NCI-H2227 treated with DMSO at 0.1 percent for 48 hours (cell line): ENCODE measurements around the gene THRA.

Experiments used
- DNase-seq: peaks from one replicate; lab custom pipeline; 2025; lab: John Stamatoyannopoulos, UW

Gene THRA, protein sequence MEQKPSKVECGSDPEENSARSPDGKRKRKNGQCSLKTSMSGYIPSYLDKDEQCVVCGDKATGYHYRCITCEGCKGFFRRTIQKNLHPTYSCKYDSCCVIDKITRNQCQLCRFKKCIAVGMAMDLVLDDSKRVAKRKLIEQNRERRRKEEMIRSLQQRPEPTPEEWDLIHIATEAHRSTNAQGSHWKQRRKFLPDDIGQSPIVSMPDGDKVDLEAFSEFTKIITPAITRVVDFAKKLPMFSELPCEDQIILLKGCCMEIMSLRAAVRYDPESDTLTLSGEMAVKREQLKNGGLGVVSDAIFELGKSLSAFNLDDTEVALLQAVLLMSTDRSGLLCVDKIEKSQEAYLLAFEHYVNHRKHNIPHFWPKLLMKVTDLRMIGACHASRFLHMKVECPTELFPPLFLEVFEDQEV

DNA sequence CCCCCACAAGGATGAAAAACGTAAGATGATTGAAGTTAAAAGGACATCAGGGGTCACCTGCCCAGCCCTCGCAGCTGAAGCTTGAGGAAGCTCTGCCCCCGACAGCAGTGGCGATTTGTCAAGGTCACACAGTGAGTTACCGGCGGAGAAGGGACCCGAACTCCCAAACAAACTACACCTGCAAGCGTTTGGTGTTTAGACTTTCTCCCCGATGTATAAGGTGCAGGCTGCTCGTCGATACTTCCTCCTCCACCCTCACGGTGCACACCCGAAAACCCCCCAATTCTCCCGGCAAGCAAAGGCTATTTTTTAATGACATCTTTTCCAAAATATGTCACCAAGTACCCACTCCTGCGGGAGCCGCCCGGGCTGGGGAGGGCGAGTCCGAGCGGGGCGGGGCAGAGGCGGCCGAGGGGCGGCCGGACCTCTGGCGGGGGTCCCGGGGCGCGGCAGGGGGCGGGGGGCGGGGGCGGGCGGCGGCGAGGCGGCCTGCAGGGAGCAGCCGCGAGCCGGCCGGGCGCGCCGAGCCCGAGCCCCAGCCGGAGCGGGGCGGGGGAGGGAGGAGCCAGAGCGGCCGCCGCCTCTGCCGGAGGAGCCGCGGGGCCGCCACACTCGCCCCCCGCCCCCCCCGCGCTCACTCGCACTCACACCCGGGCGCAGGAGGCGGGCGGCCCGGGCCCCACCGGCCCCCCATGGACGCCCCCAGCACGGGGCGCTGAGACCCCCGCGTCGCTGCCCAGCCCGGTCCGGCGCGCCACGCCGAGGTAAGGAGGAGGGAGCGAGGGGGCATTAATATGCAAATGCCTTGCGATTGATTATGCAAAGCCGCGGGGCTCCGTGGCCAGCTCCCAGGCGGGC is at the start of gene THRA:
Gene THRA, plus strand, starts transcription at position 637 of the 858 bp plus-strand sequence. CDS start 11,524 bp downstream, outside the sequence.
- no peak for DNase-seq

DNA sequence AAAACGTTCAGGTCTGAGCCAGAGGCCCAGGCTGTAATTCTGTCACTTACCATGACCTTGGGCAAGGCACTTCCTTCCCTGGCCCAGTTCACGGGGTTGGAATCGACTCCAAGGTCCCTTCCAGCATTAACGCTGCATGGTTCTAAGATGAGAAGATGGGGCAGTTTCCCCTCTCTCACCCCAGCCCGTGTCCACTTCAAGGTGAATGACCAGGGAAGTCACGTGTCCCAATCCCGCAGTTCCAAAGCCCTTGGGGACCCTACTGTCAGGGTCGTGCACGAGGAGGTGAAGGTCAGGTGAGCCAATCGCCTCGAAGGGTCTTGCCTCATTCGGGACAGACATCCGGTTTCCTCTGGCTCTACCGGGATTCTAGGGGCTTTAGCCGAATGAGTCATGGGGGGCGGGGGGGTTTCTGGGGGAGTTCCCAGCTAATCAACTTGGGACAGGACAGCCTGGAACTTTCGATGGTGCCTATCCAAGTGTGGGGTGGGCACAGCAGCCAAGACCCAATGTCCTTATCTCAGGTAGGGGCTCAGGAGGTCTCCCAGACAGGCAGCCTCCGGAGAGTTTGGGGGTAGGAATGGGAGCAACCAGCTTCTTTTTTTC is 48.3 kb upstream of the THRA start:
- no peak for DNase-seq

DNA sequence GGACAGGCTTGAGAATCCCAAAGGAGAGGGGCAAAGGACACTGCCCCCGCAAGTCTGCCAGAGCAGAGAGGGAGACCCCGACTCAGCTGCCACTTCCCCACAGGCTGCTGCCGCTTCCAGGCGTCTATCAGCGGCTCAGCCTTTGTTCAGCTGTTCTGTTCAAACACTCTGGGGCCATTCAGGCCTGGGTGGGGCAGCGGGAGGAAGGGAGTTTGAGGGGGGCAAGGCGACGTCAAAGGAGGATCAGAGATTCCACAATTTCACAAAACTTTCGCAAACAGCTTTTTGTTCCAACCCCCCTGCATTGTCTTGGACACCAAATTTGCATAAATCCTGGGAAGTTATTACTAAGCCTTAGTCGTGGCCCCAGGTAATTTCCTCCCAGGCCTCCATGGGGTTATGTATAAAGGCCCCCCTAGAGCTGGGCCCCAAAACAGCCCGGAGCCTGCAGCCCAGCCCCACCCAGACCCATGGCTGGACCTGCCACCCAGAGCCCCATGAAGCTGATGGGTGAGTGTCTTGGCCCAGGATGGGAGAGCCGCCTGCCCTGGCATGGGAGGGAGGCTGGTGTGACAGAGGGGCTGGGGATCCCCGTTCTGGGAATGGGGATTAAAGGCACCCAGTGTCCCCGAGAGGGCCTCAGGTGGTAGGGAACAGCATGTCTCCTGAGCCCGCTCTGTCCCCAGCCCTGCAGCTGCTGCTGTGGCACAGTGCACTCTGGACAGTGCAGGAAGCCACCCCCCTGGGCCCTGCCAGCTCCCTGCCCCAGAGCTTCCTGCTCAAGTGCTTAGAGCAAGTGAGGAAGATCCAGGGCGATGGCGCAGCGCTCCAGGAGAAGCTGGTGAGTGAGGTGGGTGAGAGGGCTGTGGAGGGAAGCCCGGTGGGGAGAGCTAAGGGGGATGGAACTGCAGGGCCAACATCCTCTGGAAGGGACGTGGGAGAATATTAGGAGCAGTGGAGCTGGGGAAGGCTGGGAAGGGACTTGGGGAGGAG is 47.5 kb upstream of the THRA start, which contains the start of gene CSF3:
Gene CSF3, plus strand, starts transcription at position 436 of the 993 bp plus-strand sequence. Its CDS starts 35 bp downstream, at position 471.
- DNase-seq, result no peak

DNA sequence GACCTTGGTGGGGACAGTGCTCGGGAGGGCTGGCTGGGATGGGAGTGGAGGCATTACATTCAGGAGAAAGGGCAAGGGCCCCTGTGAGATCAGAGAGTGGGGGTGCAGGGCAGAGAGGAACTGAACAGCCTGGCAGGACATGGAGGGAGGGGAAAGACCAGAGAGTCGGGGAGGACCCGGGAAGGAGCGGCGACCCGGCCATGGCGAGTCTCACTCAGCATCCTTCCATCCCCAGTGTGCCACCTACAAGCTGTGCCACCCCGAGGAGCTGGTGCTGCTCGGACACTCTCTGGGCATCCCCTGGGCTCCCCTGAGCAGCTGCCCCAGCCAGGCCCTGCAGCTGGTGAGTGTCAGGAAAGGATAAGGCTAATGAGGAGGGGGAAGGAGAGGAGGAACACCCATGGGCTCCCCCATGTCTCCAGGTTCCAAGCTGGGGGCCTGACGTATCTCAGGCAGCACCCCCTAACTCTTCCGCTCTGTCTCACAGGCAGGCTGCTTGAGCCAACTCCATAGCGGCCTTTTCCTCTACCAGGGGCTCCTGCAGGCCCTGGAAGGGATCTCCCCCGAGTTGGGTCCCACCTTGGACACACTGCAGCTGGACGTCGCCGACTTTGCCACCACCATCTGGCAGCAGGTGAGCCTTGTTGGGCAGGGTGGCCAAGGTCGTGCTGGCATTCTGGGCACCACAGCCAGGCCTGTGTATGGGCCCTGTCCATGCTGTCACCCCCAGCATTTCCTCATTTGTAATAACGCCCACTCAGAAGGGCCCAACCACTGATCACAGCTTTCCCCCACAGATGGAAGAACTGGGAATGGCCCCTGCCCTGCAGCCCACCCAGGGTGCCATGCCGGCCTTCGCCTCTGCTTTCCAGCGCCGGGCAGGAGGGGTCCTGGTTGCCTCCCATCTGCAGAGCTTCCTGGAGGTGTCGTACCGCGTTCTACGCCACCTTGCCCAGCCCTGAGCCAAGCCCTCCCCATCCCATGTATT is 46.5 kb upstream of the THRA start:
- no peak for DNase-seq

DNA sequence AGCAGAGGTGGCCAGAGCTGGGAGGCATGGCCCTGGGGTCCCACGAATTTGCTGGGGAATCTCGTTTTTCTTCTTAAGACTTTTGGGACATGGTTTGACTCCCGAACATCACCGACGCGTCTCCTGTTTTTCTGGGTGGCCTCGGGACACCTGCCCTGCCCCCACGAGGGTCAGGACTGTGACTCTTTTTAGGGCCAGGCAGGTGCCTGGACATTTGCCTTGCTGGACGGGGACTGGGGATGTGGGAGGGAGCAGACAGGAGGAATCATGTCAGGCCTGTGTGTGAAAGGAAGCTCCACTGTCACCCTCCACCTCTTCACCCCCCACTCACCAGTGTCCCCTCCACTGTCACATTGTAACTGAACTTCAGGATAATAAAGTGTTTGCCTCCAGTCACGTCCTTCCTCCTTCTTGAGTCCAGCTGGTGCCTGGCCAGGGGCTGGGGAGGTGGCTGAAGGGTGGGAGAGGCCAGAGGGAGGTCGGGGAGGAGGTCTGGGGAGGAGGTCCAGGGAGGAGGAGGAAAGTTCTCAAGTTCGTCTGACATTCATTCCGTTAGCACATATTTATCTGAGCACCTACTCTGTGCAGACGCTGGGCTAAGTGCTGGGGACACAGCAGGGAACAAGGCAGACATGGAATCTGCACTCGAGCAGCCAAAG is 45.2 kb upstream of the THRA start:
- DNase-seq, result no peak

DNA sequence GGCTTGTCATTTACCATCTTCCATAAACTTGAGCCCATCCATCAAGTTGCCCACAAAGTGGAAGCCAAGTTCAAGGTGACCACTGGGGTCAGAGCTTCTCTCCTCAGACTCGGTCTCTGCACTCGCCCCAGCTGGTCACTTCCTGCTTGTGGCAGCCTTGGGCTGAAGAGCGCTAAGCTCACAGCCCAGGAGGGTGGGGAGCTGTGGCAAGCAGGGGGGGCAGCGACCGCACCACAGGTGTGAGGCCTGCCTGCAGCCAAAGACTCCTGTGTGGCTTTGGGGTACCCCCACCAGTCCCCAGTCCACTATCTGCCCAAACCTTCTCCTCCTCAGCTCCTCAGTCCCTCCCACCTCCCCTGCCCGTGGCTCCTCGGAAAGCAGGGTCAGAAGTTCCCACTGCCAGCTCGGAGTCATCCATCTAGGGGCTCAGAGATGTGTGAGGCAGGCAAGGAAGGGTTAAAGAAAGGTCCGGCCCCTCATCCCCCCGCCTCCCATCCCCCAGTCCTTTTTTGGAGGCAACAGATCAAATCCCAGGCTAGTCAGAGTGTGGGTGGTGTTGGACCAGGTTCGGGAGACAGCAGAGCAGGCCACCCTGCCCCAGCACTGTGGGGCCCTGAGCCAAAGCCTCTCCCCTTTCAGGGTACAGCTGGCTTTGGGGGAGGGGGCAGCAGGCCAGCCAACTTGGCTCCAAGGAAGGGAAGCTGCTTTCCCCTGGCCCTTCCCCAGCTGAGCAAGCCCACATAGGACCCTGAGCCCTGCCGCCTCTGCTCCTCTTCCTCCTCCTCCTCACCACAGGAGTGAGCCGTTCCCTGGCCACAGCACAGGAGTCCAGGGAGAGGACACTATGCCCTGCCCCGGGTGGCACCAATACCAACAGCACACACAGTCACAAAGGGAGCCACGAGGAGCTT is 44.3 kb upstream of the THRA start:
- no peak for DNase-seq

DNA sequence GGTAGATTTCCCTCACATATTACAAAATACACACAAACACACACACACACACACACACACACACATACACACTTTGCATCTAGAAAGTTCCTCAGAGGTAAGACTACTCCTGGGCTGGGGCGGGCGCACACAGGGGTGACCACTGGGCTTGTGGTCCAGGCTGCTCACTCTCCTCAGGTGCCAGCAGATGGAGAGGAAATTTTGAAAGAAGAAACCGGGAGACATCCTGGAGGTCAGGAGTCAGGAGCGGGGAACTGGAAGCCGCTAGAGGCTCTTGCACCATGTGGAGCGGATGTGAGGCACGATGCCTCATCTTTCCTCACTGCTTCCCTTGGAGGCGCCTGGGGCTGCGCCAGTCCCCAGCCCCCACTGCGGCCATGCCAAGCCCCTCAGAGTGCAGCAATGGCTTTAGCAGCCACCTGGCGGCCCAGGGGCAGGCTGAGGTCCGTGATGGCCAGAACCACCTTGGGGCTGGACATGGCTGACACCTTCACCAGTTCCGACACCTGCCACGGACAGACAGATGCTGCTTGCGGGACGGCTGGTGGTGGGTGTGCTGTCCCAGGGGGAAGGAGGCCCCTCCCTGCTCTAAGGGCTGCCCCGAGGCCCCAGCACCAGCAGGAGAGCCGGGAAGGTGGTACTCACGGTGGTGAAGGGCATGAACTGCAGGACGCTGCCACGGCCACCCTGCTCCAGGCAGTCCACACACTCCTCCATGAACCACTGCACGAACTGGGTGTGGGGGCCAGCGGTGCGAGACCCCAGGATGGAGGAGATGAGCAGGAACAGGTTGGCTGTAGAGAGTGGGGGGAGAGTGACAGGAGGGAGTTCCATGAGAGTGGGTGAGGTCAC is 43.4 kb upstream of the THRA start:
- no peak for DNase-seq

DNA sequence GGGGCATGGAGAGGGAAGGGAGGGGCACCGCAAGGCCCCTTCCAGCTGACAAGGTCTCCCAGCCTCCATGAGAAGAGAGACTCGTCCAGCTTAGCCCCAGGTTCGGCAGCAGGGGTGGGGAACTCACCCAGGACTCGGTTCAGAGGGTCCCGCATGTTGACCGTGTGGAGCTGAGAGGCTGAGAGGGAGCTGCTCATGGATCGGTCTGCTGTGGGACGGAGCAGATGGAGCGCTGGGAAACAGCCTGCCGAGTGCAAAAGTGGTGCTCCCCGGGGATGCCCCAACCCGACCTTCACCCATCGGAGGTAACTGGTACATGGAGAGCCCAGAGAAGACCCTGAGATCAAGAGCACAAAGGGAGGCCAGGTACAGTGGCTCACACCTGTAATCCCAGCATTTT is 42.6 kb upstream of the THRA start:
- no peak for DNase-seq

DNA sequence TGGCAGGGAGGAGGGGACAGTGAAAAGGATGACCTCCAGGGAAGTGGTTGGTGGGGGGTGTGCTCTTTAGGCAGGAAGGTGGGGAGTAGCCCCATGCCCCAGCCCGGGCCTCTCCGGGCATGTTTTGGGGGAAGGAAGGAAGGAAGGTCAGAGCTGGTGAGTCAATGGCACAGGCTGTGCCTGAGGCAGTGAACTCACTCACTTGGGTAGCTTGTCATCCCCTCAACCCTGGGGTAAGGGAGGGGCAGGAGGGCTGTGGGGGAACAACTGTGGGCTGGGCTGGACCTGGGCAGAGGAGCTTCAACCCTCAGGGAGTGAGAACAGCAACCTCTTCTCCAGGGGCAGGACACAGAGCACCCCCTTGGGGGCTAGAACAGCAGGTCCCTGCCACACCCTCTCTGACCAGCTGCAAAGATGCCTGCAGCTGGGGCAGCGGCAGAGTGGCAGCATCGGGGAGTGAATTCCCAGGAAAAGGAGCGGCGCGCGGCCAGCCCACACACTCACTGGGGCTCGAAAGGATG is 41.3 kb upstream of the THRA start:
- DNase-seq, result no peak

DNA sequence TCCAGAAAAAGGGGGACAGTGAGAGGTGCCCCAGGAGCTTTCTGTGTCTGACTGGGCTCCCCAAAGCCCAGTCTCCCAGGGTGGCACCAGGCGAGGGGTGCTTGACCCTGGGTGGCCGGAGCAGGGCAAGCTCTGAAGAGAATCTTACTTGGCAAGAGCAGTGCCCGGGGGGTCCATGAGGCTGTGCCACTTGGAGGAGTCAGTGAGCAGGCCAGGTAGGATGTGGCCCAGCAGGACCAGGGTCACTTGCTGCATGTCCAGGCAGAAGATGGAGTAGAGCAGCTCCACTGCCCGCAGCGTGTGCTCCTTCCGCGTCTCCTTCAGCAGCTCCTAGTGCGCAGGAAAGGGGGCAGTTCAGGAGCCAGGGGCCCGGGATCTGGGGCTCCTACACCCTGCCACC is 40.3 kb upstream of the THRA start:
- DNase-seq, result no peak

DNA sequence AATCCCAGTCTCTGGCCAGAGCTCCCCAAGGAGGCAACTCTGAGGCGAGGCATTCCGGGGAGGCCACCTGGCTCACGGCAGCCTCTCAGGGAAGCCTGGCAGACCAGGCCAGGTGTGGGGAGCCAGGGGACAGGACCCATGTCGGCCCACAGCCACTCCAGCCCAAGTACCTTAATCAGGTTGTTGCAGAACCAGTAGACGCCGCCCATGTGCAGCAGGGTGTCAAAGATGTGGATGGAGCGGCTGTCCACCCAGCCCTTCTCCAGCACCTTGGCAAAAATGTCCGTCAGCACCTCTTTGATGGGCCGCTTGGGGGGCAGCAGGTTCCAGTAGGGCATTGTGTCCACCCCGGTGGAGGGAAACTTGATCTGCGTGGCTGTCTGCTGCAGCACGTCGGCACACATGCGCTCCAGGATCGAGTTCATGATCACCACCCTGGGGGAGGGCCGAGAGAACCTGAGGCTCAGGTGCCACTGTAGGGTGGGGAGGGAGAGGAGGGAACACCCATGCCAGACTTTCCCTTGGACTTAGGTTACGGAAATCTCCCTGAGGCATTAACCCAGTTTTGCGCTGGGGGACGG is 39.7 kb upstream of the THRA start:
- no peak for DNase-seq

DNA sequence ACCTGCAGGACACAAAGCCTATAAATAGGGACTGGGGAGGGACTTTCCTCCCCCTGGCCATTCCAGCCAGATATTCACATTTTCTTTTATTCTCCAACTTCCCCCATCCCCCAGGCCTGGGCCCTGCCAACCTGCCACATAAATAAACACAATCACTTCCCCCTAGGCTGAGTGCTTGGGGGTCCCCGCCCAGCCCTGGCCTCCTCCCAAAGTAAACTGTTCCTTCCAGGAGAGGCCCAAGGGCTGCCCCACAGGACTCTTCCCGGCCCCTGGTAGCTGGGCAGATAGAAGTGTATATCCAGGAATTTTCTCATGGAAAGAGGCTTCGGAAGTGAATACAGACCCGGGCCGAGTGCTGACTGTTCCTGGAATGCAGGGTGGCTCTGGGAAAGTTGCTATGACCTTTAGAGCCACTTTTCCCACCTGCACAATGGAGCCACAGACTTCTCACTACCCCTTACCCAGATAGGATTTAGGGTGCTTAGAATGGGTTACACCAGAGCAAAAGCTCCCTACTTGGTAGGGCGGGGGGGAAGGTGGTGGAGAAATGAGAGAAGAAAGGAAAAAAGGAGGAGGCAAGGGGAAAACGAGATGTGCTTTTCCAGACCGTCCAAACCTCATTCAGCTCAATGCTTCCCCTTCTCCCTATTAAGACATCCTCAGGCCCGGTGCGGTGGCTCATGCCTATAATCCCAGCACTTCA is 39.0 kb upstream of the THRA start:
- DNase-seq, result no peak

DNA sequence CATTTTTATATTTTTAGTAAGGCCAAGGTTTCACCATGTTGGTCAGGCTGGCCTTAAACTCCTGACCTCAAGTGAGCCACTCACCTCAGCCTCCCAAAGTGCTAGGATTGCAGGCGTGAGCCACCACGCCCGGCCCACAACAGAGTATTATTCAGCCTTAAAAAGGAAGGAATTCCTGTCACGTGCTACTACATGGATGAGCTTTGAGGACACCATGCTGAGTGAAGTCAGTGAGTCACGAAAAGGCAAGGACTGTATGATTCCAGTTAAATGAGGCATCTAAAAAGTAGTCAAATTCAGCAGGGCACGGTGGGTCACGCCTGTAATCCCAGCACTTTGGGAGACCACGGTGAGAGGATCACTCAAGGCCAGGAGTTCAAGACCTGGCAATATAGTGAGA is 37.9 kb upstream of the THRA start:
- DNase-seq, result no peak

DNA sequence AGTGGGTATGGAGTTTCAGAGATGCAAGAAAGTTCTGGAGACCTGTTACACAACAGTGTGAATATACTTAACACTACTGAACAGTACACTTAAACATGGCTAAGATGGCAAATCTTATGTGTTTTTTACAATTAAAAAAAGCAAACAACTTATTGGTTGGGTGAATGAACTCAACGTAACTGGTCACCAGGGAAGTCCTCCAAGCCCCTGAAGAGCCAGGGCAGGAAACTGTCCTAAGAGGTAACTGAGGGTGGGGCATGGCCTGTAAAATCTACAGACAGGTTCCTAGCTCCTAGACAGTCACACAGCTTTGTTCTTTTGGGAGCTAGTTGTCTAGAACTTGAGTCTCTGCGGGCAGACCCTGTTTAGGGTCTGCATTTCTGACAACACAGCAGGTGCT is 37.2 kb upstream of the THRA start:
- no peak for DNase-seq

DNA sequence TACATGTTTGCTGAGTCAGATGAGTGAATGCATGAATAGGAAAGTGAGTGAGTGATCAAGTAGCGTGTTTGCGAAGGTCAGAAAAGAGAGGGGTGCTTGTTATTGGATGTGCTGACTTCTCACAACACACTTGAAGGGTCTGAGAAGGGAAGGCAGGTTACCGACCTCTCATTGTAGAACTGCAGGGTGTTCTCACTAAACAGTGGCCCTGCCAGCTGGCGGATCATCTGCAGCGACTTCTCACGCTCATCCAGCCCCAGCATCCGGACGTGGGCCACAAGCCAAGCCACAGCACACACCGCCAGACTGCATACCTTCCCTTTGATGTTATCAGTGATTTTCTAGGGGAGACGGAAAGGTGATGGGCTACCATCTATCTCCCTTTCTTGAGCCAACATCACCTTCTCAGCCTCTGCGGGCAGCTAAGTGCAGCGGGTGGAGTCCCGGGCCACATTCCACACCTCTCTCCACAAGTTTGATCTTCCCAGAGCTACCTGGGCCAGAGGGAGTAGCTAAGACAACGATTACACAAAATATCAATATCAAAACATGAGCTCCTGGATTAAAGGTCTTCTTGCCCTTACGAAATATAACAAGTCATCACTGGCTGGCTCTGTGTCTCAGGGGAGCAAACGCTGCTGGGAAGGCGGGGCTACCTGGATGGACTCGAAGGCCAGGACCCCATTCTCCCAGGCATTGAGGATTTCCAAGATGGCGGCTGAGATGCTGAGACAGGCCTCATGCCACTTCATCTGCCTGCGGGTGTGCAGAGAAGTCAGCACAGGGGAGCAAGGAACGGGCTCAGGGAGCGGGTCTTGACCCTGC is 36.6 kb upstream of the THRA start:
- DNase-seq, result no peak
